SU-DHL-6 (cell line): Measurements from ENCODE around the gene CACTIN.

Source experiments
- H2AFZ ChIP-seq: fragments of 200-600 bp; sonication (generic); 2 replicates; pipeline ENCODE4 v1.6.1; 2014; ENCODE audit warnings: low read depth, mild to moderate bottlenecking, moderate library complexity, mixed read lengths, antibody characterized with exemption, low read length; ENCODE audit not compliant: severe bottlenecking
- H3F3A ChIP-seq: fragments of 200-600 bp; shearing (Covaris generic); 2 replicates; pipeline ENCODE4 v1.6.0; 2016; ENCODE audit warnings: antibody characterized with exemption, mild to moderate bottlenecking; ENCODE audit not compliant: insufficient read depth
- H3K27ac ChIP-seq: fragments of 200-600 bp; sonication (generic); 2 replicates; pipeline ENCODE4 v1.5.1; 2016; ENCODE audit warnings: low read depth, mild to moderate bottlenecking, low read length, moderate library complexity, mixed read lengths
- H3K27me3 ChIP-seq: fragments of 200-600 bp; sonication (generic), shearing (Covaris generic); 2 replicates; pipeline ENCODE4 v1.6.0; 2014; ENCODE audit warnings: mild to moderate bottlenecking, low read length
- H3K36me3 ChIP-seq: fragments of 200-600 bp; sonication (generic); 2 replicates; pipeline ENCODE4 v1.6.1; 2014; ENCODE audit warnings: mild to moderate bottlenecking, low read length, mixed read lengths
- H3K4me2 ChIP-seq: fragments of 300-600, 200-600 bp; shearing (Covaris generic), sonication (generic); 2 replicates; pipeline ENCODE4 v1.6.0; 2014; ENCODE audit warnings: low read length, low read depth, mild to moderate bottlenecking; ENCODE audit not compliant: poor library complexity, severe bottlenecking
- H3K4me3 ChIP-seq: fragments of 200-600 bp; sonication (generic); 2 replicates; pipeline ENCODE4 v1.5.1; 2014; ENCODE audit warnings: antibody characterized with exemption, low read length, mild to moderate bottlenecking, mixed read lengths; ENCODE audit not compliant: insufficient read depth, poor library complexity, severe bottlenecking
- H3K79me2 ChIP-seq: fragments of 200-600 bp; sonication (generic); 2 replicates; pipeline ENCODE4 v1.6.1; 2014; ENCODE audit warnings: mild to moderate bottlenecking, low read length, moderate library complexity; ENCODE audit not compliant: insufficient read depth
- H3K9ac ChIP-seq: fragments of 200-600 bp; sonication (generic); 2 replicates; pipeline ENCODE4 v1.7.0; 2014; ENCODE audit warnings: mild to moderate bottlenecking, low read length
- H3K9me2 ChIP-seq: fragments of 200-600 bp; sonication (generic); replicated peaks from 2 replicates; pipeline ENCODE4 v1.6.1; 2014; ENCODE audit warnings: low read length; ENCODE audit not compliant: insufficient read depth
- H3K9me3 ChIP-seq: fragments of 200-600 bp; sonication (generic); 2 replicates; pipeline ENCODE4 v1.6.1; 2014; ENCODE audit warnings: low read length, mixed read lengths; ENCODE audit not compliant: insufficient read depth
- H4K20me1 ChIP-seq: fragments of 200-600 bp; sonication (generic); 2 replicates; pipeline ENCODE4 v1.6.1; 2014; ENCODE audit warnings: low read depth, mild to moderate bottlenecking, antibody characterized with exemption, low read length, moderate library complexity, mixed read lengths
- CTCF ChIP-seq: fragments of 200-600 bp; sonication (generic); IDR thresholded peaks from one replicate; pipeline ENCODE4 v1.5.1; 2017; ENCODE audit warnings: antibody characterized with exemption, mild to moderate bottlenecking, low read length, moderate library complexity; ENCODE audit not compliant: insufficient read depth, poor library complexity, severe bottlenecking
- EZH2phosphoT487 ChIP-seq: fragments of 200-600 bp; sonication (generic), shearing (Covaris generic); conservative IDR thresholded peaks from 2 replicates; pipeline ENCODE4 v1.6.1; 2018; ENCODE audit warnings: mild to moderate bottlenecking, antibody characterized with exemption, low read length, moderate library complexity, mixed read lengths

The CACTIN gene

GRCh38 chr19:3661284-3662238, 35.0 kb upstream of the CACTIN start:
- Histone ChIP-seq H3K9me2 (no peaks in the 10 kb centered on the region), H3K4me3 (no peak overlapping the region), H2AFZ (no peak overlapping the region), H3K4me2 (no peak overlapping the region), H3F3A (no peaks in the 10 kb centered on the region), H3K36me3 (no peaks in the 10 kb centered on the region), H3K27ac (no peak overlapping the region), H3K9me3 (no peaks in the 10 kb centered on the region), H3K27me3 (no peaks in the 10 kb centered on the region), H3K9ac (no peak overlapping the region), H3K79me2 (no peaks in the 10 kb centered on the region), H4K20me1 (no peaks in the 10 kb centered on the region)
- TF ChIP-seq CTCF = no peak
- no peak for TF ChIP-seq EZH2phosphoT487

- H3K4me3 ChIP-seq = no peak overlapping the region
- H2AFZ ChIP-seq = no peak overlapping the region
- H3F3A ChIP-seq = no peaks in the 10 kb centered on the region
- no peaks in the 10 kb centered on the region for H3K36me3 ChIP-seq
- H3K4me2 ChIP-seq = no peak overlapping the region
- TF ChIP-seq CTCF (no peak), EZH2phosphoT487 (no peak)
- no peaks in the 10 kb centered on the region for H3K9me2 ChIP-seq
- no peak overlapping the region for H3K9ac ChIP-seq
- no peaks in the 10 kb centered on the region for H3K27me3 ChIP-seq
- no peaks in the 10 kb centered on the region for H3K79me2 ChIP-seq
- H3K27ac ChIP-seq = no peak overlapping the region
- H3K9me3 ChIP-seq = no peaks in the 10 kb centered on the region
- no peaks in the 10 kb centered on the region for H4K20me1 ChIP-seq
Observed at GRCh38 chr19:3660493-3661219, 34.1 kb upstream of the CACTIN start.

GRCh38 chr19:3659746-3660112, 33.1 kb upstream of the CACTIN start:
- H2AFZ ChIP-seq = no peak overlapping the region
- no peak overlapping the region for H3K27ac ChIP-seq
- H4K20me1 ChIP-seq = no peaks in the 10 kb centered on the region
- no peaks in the 10 kb centered on the region for H3K36me3 ChIP-seq
- H3K4me2 ChIP-seq = no peak overlapping the region
- no peaks in the 10 kb centered on the region for H3K79me2 ChIP-seq
- H3K9me2 ChIP-seq = no peaks in the 10 kb centered on the region
- no peak overlapping the region for H3K9ac ChIP-seq
- H3K27me3 ChIP-seq = no peaks in the 10 kb centered on the region
- TF ChIP-seq CTCF = no peak
- no peaks in the 10 kb centered on the region for H3F3A ChIP-seq
- no peaks in the 10 kb centered on the region for H3K9me3 ChIP-seq
- no peak overlapping the region for H3K4me3 ChIP-seq
